ENCODE results near the gene CASP10.
A peak's percentile ranks its signal among the peaks of the same experiment; 100 is the strongest.
"Not testable (repeated sequence)": the region's sequence is repeated elsewhere in the genome, so short reads cannot be mapped to it uniquely, and the experiment has no call there.

CASP10 gene

GRCh38 chr2:201157694-201158093 is 25.2 kb upstream of the CASP10 start:
- no peak for TF ChIP-seq CTCF (IDR thresholded peaks at IDR 0.05; ENCODE audit: extremely low read depth, missing control alignments)
- DNase-seq (ENCODE audit: low spot score), result no peak

DNA sequence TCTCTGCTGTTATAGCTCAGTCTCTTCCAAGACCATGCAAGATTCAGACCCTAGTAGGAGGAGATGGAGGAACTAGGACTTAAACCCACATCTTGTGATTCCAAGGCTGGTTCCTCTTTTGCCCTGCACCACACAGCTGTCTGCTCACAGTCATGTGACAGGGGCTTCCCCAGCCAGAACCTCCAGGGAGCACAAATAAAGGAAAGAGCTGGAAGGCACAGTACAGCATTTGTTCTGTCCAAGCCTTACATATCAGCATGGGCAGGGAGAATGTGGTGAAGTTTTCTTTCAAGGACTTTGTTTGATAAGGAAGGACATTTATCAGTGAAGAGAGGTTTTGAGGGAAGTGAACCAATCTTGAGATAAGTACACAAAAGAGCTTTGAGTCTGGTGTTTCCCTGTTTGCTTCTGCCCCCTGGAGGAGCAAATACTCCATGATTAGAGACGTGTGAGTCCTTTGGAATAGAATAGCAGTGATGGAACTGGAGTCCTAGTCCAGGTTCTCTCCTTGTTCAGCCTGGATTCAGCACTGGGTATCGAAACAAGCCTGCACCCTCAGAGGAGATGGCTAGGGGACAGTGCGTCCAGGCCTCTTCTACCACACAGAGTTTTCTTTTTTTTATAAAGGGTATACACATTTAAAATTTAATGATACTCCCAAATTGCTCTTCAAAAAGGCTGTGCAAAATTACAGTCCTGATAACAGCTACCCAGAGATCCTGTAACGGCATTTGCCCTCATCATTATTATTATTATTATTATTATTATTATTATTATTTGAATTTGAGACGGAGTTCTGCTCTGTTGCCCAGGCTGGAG is 24.6 kb upstream of the CASP10 start:
- TF ChIP-seq CTCF (IDR thresholded peaks at IDR 0.05; ENCODE audit: extremely low read depth, missing control alignments), result peak; percentile 35
- peak; percentile 76 for DNase-seq (ENCODE audit: low spot score)

- TF ChIP-seq CTCF (IDR thresholded peaks at IDR 0.05; ENCODE audit: extremely low read depth, missing control alignments), result no peak
- no peak for DNase-seq (ENCODE audit: low spot score)
These were observed 18.8 kb upstream of the CASP10 start for GRCh38 chr2:201164166-201164565.

DNA sequence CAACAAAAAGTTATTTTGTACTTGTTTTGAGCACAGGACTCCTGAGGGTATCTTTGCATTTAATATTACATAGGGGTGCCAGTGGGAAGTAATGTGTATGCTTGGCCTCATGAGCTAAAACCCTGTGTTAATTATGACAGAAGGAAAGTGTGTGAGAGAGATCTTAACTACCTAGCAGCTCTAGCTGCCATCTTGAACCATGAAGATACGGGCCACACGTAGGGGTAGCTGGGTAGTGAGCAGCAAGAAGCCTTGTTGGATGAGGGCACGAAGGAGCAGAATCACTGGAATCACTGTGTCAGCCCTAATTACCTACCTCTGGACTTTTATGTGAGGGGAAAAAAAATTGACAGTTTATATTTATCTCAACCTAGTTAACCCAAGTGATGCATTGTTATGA is 15.4 kb upstream of the CASP10 start:
- no peak for TF ChIP-seq CTCF (IDR thresholded peaks at IDR 0.05; ENCODE audit: extremely low read depth, missing control alignments)
- DNase-seq (ENCODE audit: low spot score), result no peak

DNA sequence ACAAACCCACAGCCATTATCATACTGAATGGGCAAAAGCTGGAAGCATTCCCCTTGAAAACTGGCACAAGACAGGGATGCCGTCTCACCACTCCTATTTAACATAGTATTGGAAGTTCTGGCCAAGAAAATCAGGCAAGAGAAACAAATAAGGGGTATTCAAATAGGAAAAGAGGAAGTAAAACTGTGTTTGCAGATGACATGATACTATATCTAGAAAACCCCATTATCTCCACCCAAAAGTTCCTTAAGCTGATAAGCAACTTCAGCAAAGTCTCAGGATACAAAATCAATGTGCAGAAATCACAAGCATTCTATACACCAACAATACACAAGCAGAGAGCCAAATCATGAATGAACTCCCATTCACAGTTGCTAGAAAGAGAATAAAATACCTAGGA is 14.4 kb upstream of the CASP10 start:
- not testable (repeated sequence) for DNase-seq (ENCODE audit: low spot score)

DNA sequence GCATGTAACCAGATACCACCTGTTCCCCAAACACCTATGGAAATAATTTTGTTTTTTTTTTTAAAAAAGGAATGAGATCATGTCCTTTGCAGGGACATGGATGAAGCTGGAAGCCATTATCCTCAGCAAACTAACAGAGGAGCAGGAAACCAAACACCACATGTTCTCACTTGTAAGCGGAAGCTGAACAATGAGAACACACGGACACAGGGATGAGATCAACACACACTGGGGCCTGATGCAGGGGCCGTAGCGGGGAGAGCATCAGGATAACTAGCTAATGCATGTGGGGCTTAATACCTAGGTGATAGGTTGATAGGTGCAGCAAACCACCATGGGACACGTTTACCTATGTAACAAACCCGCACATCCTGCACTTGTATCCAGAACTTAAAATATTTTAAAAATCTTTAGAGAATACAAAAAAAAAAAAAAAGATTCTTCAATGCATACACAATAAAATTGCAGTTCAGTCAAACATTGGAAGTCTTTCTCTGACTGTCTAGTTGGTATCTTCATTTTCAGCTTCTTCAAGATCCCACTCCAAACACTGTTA is 11.6 kb upstream of the CASP10 start:
- TF ChIP-seq CTCF (IDR thresholded peaks at IDR 0.05; ENCODE audit: extremely low read depth, missing control alignments), result no peak
- no peak for DNase-seq (ENCODE audit: low spot score)

DNA sequence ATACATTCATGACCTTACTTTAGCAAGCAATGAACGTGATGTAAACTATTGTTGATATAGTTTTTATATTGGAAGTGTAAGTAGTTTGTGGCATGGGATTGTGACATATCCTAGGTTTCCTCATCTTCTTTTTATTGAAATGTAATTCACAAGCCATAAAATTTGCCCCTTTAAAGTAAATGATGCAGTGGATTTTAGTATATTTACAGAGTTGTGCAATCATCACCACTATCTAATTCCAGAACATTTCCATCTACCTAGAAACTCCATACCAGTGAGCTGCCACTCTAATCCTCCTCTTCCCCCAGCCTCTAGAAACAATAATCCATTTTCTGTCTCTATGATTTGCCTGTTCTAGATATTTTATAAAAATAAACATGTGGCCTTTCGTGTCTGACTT is 10.7 kb upstream of the CASP10 start:
- no peak for TF ChIP-seq CTCF (IDR thresholded peaks at IDR 0.05; ENCODE audit: extremely low read depth, missing control alignments)
- no peak for DNase-seq (ENCODE audit: low spot score)

GRCh38 chr2:201174687-201175086 is 8.3 kb upstream of the CASP10 start:
- DNase-seq (ENCODE audit: low spot score), result no peak
- no peak for TF ChIP-seq CTCF (IDR thresholded peaks at IDR 0.05; ENCODE audit: extremely low read depth, missing control alignments)

All from GM20000 (cell line).